GM08714 (cell line): ENCODE measurements around the gene CDH23.
"Not testable (repeated sequence)": the region's sequence is repeated elsewhere in the genome, so short reads cannot be mapped to it uniquely, and the experiment has no call there.

Experiments used
- H3K4me3 ChIP-seq: fragments of 200-500 bp; sonication (Bioruptor generic); 2 replicates; pipeline ENCODE4 v1.5.1; 2014; ENCODE audit warnings: mild to moderate bottlenecking, low read length, inconsistent platforms
- ZNF274 ChIP-seq: IDR thresholded peaks from 2 replicates; pipeline ENCODE4 v1.6.1; 2012; ENCODE audit warnings: mild to moderate bottlenecking, low read depth, low read length

Gene CDH23

GRCh38 chr10:71396711-71397295 lies at the start of gene CDH23:
Gene CDH23 (plus strand): TSS chr10:71396920. CDS start chr10:71439832, 42,912 bp downstream.
- H3K4me3 ChIP-seq: no peak within 1 kb of the TSS
- TF ChIP-seq ZNF274: no peak

- no peak for TF ChIP-seq ZNF274
These were observed 48.9 kb upstream of the CDH23 start for GRCh38 chr10:71347587-71348395.

GRCh38 chr10:71348850-71349249 lies 47.9 kb upstream of the CDH23 start:
- TF ChIP-seq ZNF274: no peak
- no peak overlapping the region for H3K4me3 ChIP-seq

More at GRCh38 chr10:71347587-71348395, 48.9 kb upstream of the CDH23 start:
- H3K4me3 ChIP-seq: no peak overlapping the region

GRCh38 chr10:71349406-71349805 lies 47.3 kb upstream of the CDH23 start:
- no peak overlapping the region for H3K4me3 ChIP-seq
- TF ChIP-seq ZNF274: no peak

- no peak for TF ChIP-seq ZNF274
- no peak overlapping the region for H3K4me3 ChIP-seq
These were observed 45.6 kb upstream of the CDH23 start for GRCh38 chr10:71351087-71351486.

GRCh38 chr10:71351628-71352319 lies 44.9 kb upstream of the CDH23 start:
- H3K4me3 ChIP-seq: no peak overlapping the region
- no peak for TF ChIP-seq ZNF274

GRCh38 chr10:71353639-71354038 lies 43.1 kb upstream of the CDH23 start:
- no peak for TF ChIP-seq ZNF274
- H3K4me3 ChIP-seq: no peak overlapping the region

GRCh38 chr10:71354776-71355175 lies 41.9 kb upstream of the CDH23 start:
- no peak for TF ChIP-seq ZNF274
- no peak overlapping the region for H3K4me3 ChIP-seq

- no peak overlapping the region for H3K4me3 ChIP-seq
- no peak for TF ChIP-seq ZNF274
These were observed 40.8 kb upstream of the CDH23 start for GRCh38 chr10:71355886-71356285.

GRCh38 chr10:71357792-71358265 lies 38.9 kb upstream of the CDH23 start:
- H3K4me3 ChIP-seq: no peak overlapping the region
- TF ChIP-seq ZNF274: no peak

GRCh38 chr10:71358277-71358676 lies 38.4 kb upstream of the CDH23 start:
- TF ChIP-seq ZNF274: no peak
- no peak overlapping the region for H3K4me3 ChIP-seq

GRCh38 chr10:71358906-71359305 lies 37.8 kb upstream of the CDH23 start:
- H3K4me3 ChIP-seq: not testable (repeated sequence)

- no peak overlapping the region for H3K4me3 ChIP-seq
- TF ChIP-seq ZNF274: no peak
These were observed 37.2 kb upstream of the CDH23 start for GRCh38 chr10:71359364-71360046.

GRCh38 chr10:71360735-71361134 lies 36.0 kb upstream of the CDH23 start:
- TF ChIP-seq ZNF274: no peak
- no peak overlapping the region for H3K4me3 ChIP-seq

- no peak for TF ChIP-seq ZNF274
- H3K4me3 ChIP-seq: no peak overlapping the region
These were observed 35.1 kb upstream of the CDH23 start for GRCh38 chr10:71361581-71361980.
